Skeletal muscle satellite cell (primary cell): ENCODE data around the gene PDE10A. TPM values are rescaled to one million over a fixed set of nuclear protein-coding genes. Genes with fewer than 3 reads are reported as not detected.

Experiments used
- H3K27me3 ChIP-seq: 2 replicates; pipeline ENCODE4 v1.7.0; 2013; ENCODE audit warnings: low read length; ENCODE audit not compliant: control insufficient read depth, insufficient read depth
- H3K36me3 ChIP-seq: 2 replicates; pipeline ENCODE4 v1.7.0; 2013; ENCODE audit warnings: mild to moderate bottlenecking, control low read depth, low read length; ENCODE audit not compliant: insufficient read depth
- H3K4me1 ChIP-seq: 2 replicates; pipeline ENCODE4 v1.7.0; 2013; ENCODE audit warnings: low read length; ENCODE audit not compliant: control insufficient read depth, insufficient read depth
- H3K4me2 ChIP-seq: 2 replicates; pipeline ENCODE4 v1.7.0; 2013; ENCODE audit warnings: mild to moderate bottlenecking, low read length
- H3K4me3 ChIP-seq: 2 replicates; pipeline ENCODE4 v1.7.0; 2013; ENCODE audit warnings: low read length
- H3K9ac ChIP-seq: 2 replicates; pipeline ENCODE4 v1.7.0; 2013; ENCODE audit warnings: mild to moderate bottlenecking, low read depth, low read length, moderate library complexity
- H3K9me3 ChIP-seq: replicated peaks from 2 replicates; pipeline ENCODE4 v1.7.0; 2013; ENCODE audit warnings: mild to moderate bottlenecking, control low read depth, low read length
- total RNA-seq: library from RNA; depleted of rRNA; stranded (reverse); fragments of >200 nt; gene quantifications from 2 replicates; pipeline ENCODE4 v1.2.3, GENCODE V29; 2012; rRNA removed

PDE10A gene
- 0.76 and 1.3 TPM in 2 replicates for total RNA-seq

DNA sequence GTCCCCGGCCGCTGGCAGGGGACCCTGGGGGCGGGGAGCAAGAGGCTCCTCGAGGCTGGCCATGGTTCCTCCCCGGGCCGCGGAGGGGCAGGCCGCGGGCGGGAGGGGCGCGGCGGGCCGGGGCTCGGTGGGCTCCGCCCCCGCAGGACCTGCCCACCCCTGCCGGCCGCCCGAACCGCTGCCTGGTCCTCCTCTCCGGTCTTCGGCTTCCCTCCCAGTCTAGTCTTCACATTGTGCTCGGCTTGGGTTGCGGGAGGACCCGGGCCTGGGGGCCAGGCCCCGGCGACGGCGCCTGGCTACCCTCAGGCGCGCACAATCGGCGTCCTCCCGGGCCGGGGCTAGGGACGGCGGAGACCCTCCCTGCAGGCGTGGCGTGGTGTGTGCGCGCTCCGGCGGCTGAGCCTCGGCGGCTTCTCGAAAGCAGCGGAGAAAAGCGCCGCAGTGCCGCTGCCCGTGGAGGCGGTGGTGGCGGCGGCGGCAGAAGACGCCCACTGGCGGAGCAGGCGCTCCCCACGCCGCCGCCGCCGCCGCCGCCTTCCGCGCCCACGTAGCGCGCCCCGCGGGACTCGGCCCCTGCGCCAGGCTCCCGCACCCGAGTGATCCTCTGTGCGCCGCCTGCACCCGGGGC lies at the start of gene PDE10A:
PDE10A (minus strand) TSS at position 493 of the 628 bp plus-strand sequence; CDS start at position 63, 430 bp downstream.
- Histone ChIP-seq H3K4me3 (peak within 1 kb of the TSS; percentile 83), H3K9ac (peak within 1 kb of the TSS; percentile 84), H3K27me3 (peaks cover 19% of the 10 kb centered on the region), H3K4me1 (peaks cover 21% of the 10 kb centered on the region), H3K9me3 (no peaks in the 10 kb centered on the region), H3K36me3 (no peaks in the 10 kb centered on the region), H3K4me2 (peak within 1 kb of the TSS; percentile 96)

DNA sequence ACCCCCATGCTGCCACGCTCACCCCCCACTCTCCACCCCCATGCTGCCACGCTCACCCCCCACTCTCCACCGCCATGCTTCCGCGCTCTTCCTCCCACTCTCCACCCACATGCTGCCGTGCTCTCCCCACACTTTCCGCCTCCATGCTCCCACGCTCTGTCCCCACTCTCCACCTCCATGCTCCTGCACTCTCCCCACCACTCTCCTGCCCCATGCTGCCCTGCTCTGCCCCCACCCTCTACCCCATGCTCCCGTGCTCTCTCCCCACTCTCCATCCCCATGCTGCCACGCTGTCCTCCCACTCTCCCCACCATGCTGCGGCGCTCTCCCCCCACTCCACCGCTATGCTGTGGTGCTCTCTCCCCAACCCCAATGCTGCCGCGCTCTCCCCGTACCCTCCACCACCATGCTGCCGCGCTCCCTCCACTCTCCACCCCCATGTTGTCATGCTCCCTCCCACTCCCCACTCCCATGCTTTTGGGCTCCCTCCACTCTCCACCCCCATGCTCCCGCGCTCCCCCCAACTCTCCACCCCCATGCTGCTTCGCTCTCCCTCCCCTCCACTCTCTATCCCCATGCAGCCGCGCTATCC lies 46.0 kb upstream of the PDE10A start:
- Histone ChIP-seq H3K9me3 (no peaks in the 10 kb centered on the region), H3K4me2 (no peak overlapping the region), H3K36me3 (no peaks in the 10 kb centered on the region), H3K4me1 (peaks cover 3% of the 10 kb centered on the region), H3K4me3 (no peak overlapping the region), H3K9ac (no peak overlapping the region), H3K27me3 (peaks cover 30% of the 10 kb centered on the region)

DNA sequence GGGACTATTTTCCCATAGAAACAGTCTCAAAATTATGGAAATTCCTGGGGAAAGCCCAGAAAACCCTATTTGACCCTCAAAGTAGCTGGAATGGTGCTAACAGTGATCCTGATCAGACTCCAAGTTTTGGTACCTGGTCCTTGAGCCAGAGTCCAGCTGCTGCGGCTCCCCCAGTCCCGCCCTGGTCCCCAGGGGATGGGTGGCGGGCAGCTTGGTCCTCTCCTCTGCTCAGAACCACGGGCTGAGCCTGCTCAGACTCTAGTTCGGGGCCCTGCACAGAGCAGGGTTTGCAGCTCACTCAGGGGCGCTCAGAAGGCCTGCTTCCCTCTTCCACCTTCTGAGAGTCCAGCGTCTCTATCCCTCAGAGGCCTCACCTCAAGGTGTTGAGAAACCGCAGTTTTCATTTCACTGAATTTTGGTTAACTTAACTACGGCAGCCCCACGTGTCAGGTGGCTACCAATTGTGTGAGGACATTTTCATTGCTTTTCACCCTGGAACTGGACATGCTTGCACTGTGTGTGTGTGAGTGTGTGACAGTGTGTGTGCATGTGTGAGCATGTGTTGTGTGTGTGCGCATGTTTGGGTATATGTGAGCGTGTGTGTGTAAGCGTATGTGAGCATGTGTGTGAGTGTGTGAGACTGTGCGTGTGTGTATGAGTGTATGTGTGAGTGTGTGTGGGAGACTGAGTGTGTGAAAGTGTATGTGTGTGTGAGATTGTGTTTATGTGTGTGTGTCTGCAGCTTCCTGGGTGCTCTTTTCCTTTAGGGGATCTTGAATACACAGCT lies 44.2 kb upstream of the PDE10A start:
- Histone ChIP-seq H3K27me3 (peaks cover 30% of the 10 kb centered on the region), H3K4me3 (no peak overlapping the region), H3K4me1 (peaks cover 7% of the 10 kb centered on the region), H3K9me3 (no peaks in the 10 kb centered on the region), H3K36me3 (no peaks in the 10 kb centered on the region), H3K4me2 (no peak overlapping the region), H3K9ac (no peak overlapping the region)

DNA sequence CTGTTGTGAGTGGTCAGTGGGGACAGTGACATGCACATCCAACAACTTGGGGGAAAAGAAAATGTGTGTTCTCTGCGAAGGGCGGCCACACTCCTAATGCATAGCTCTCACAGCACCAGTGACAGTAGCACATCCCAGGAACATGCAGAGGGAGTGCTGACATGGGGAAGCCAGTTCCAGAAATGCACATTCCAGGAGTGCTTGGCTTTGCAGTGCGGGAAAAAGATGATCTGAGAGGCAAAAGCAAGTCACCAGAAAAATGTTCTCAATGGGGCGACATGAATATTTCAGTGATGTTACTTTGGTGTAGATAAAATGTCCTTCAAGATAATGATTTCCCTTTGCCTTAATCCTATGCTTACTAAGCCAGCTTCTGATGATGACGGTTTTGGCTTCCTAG lies 42.9 kb upstream of the PDE10A start:
- no peaks in the 10 kb centered on the region for H3K36me3 ChIP-seq
- H3K4me1 ChIP-seq = peaks cover 7% of the 10 kb centered on the region
- no peaks in the 10 kb centered on the region for H3K9me3 ChIP-seq
- H3K27me3 ChIP-seq = peaks cover 32% of the 10 kb centered on the region
- no peak overlapping the region for H3K4me3 ChIP-seq
- no peak overlapping the region for H3K4me2 ChIP-seq
- no peak overlapping the region for H3K9ac ChIP-seq

DNA sequence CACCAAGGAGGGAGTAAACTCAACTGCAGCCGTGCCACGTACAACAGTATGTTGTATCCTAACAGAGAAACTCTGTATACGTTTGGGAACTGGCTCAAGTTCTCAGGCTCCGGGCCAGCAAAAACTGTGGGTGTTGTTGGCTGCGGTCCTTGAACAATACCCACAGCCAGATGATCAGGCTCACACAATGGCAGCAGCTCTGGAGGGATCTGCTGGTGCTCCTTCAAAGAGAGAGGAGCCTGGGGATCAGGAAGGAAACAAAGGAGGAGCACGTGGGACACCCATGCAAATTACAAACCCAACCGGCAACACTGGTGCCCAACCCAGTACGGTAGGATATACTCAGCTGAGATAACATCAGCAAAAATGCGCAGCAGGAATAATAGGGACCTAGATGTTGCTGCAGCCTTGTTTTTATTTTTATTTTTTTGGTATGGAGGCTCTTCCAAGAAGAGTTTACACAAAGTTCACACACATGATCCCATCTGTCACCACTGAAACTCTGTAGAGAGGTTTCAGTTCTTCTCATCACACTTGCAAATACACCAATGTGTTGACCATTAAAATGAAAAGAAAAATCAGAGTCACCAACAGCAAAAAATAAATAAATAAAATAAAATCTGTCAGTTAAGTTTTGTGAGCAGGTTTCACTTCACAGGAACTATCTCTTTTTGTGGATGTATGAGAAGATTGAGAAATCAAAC lies 41.2 kb upstream of the PDE10A start:
- Histone ChIP-seq H3K27me3 (peaks cover 27% of the 10 kb centered on the region), H3K9me3 (no peaks in the 10 kb centered on the region), H3K4me3 (no peak overlapping the region), H3K4me2 (peak overlapping the region; percentile 26), H3K4me1 (peaks cover 7% of the 10 kb centered on the region), H3K36me3 (no peaks in the 10 kb centered on the region), H3K9ac (no peak overlapping the region)

DNA sequence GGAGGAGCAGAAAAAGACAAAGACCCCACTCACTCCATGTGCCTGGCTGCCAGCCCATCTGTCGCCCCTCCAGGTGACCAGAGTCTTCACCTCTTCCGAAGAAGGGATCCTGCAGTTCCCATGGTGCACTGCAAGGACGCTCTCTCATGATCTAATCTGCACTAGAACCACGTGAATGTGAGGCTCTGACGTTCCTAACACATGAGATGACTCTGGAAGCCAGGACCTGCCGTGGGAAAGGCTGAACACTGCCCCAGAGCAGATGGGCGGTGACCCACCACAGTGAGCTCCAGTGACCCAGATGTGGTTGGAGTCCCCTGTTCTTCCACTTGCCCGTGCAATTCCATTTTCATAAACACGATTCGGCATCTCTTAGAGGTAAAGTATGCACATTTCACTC lies 39.6 kb upstream of the PDE10A start:
- no peak overlapping the region for H3K4me3 ChIP-seq
- peaks cover 20% of the 10 kb centered on the region for H3K27me3 ChIP-seq
- peaks cover 7% of the 10 kb centered on the region for H3K4me1 ChIP-seq
- H3K9me3 ChIP-seq = no peaks in the 10 kb centered on the region
- no peaks in the 10 kb centered on the region for H3K36me3 ChIP-seq
- no peak overlapping the region for H3K4me2 ChIP-seq
- no peak overlapping the region for H3K9ac ChIP-seq

DNA sequence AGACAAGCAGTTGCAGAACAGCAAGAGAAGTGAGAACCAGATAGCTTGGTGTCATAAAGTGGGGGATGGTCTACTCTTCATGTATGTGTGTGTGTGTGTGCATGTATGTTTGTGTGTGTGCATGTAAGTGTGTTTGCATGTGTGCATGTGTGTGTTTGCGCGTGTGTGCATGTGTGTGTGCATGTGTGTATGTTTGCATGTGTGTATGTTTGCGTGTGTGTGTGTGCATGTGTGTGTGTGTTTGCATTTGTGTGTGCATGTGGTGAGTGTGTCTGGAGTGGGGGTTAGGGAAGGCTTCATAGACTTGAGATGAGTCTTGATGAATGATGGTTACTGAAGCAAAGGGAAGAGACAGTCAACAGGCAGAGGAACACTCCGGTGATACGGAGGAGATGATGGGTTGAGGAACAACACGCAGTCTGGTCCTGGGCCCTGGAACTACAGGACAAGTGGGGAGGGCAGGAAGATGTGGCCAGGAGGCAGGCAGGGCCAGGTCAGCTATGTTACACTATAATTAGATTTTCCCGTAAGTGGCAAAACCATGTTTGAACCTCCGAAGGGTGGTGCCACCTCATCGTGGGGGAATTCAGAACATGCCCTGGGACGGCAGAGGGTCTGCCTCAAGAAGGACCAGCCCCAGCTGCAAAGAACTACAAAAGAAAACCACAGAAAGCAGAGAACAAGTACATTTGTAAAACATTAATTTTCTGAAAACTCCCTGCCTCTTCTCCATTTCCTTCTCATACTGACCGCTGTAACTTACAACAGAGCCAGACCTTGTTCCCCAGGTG lies 38.7 kb upstream of the PDE10A start:
- H3K9ac ChIP-seq = no peak overlapping the region

DNA sequence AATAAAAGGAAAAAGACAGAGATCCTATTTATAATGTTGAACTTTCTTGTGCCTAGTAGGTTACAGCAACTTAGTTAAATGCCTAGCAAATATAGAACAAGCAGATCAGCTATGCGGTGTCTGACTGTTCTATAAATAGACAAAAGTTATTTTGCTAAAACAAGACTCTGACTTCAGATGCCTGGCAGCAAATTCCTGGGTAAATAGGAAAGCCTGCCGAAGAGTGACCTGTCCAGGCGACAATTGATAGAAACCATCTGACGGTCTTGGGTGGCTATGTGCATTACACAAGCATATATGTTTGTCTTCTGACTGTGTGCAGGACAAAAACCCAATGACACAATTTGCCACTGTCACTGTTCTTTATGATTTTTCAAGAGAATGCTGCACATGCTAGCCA lies 38.0 kb upstream of the PDE10A start:
- no peaks in the 10 kb centered on the region for H3K9me3 ChIP-seq
- H3K4me3 ChIP-seq = no peak overlapping the region
- no peak overlapping the region for H3K9ac ChIP-seq
- H3K4me1 ChIP-seq = peaks cover 7% of the 10 kb centered on the region
- H3K4me2 ChIP-seq = no peak overlapping the region
- no peaks in the 10 kb centered on the region for H3K36me3 ChIP-seq
- H3K27me3 ChIP-seq = peaks cover 11% of the 10 kb centered on the region

More for the DNA sequence above, 38.7 kb upstream of the PDE10A start:
- Histone ChIP-seq H3K4me3 (no peak overlapping the region), H3K4me2 (no peak overlapping the region), H3K27me3 (peaks cover 16% of the 10 kb centered on the region), H3K9me3 (no peaks in the 10 kb centered on the region), H3K36me3 (no peaks in the 10 kb centered on the region), H3K4me1 (peaks cover 7% of the 10 kb centered on the region)

DNA sequence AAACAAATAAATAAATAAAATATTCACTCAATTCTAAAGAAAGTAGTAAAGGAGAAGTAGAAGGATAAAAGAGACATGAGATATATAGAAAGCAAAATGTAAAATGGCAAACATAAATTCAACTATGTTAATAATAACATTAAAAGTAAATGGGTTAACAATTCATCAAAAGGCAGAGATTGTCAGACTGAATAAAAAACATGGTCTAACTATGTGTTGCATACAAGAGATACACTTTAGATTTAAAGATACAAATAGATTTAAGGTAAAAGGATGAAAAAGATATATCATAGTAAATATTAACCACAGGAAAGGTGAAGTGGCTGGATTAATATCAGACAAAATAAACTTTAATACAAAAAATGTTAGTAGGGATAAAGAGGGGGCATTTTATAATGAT lies 35.8 kb upstream of the PDE10A start:
- no peak overlapping the region for H3K9ac ChIP-seq
- H3K4me3 ChIP-seq = no peak overlapping the region
- no peaks in the 10 kb centered on the region for H3K36me3 ChIP-seq
- H3K9me3 ChIP-seq = no peaks in the 10 kb centered on the region
- peaks cover 1% of the 10 kb centered on the region for H3K4me1 ChIP-seq
- H3K27me3 ChIP-seq = peaks cover 6% of the 10 kb centered on the region
- H3K4me2 ChIP-seq = no peak overlapping the region

DNA sequence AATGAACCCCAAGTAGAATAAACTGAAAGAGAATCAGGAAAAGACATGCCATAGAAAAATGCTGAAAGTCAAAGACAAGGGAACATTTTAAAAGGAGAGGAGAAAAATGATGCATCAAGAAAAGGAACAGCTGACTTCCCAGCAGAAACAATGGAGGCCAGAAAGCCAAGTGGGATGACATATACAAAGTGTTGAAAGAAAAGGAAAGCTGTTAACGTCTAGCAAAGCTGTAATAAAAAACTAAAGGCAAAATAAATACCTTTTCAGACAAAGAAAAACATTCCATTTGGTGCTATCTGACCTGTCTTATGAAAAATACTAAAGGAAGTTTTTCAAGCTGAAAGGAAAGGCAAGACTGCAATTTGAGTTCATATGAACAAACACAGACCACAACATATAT lies 34.1 kb upstream of the PDE10A start:
- Histone ChIP-seq H3K4me2 (no peak overlapping the region), H3K4me1 (no peaks in the 10 kb centered on the region), H3K36me3 (no peaks in the 10 kb centered on the region), H3K4me3 (no peak overlapping the region), H3K27me3 (peaks cover 3% of the 10 kb centered on the region), H3K9me3 (no peaks in the 10 kb centered on the region), H3K9ac (no peak overlapping the region)
